Measurements from ENCODE around the gene KISS1R. TPM values are rescaled to one million over a fixed set of nuclear protein-coding genes. Genes with fewer than 3 reads are reported as not detected.

KISS1R gene
- total RNA-seq, result not detected in 2 replicates

DNA sequence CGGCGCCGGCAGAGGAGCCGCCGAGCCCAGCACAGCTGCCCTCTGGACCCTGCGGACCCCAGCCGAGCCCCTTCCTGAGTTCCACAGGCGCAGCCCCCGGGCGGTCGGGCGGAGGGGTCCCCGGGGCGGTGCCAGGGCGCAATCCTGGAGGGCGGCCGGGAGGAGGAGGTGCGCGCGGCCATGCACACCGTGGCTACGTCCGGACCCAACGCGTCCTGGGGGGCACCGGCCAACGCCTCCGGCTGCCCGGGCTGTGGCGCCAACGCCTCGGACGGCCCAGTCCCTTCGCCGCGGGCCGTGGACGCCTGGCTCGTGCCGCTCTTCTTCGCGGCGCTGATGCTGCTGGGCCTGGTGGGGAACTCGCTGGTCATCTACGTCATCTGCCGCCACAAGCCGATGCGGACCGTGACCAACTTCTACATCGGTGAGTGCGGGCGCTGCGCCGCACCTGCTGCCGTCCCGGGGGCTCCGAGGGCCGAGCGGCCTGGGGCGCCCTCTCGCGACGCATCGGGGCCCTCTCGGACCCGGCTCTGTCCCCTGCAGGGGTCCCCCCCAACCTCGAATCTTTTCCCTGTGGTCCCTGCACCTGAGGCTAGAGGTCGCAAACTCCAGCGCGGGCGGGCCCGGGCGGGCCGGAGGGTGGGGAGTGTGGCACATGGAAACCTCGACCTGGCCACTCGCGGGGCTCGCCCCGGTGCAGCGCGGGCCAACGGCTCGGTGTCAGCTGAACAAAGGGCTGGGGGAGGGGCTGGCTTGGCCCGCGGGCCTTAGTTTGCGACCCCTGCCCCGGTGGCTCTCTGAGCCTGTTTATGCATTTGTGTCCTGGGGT lies at the start of gene KISS1R:
Gene KISS1R, plus strand, starts transcription at position 11 of the 829 bp plus-strand sequence. Its CDS starts 170 bp downstream, at position 181.

DNA sequence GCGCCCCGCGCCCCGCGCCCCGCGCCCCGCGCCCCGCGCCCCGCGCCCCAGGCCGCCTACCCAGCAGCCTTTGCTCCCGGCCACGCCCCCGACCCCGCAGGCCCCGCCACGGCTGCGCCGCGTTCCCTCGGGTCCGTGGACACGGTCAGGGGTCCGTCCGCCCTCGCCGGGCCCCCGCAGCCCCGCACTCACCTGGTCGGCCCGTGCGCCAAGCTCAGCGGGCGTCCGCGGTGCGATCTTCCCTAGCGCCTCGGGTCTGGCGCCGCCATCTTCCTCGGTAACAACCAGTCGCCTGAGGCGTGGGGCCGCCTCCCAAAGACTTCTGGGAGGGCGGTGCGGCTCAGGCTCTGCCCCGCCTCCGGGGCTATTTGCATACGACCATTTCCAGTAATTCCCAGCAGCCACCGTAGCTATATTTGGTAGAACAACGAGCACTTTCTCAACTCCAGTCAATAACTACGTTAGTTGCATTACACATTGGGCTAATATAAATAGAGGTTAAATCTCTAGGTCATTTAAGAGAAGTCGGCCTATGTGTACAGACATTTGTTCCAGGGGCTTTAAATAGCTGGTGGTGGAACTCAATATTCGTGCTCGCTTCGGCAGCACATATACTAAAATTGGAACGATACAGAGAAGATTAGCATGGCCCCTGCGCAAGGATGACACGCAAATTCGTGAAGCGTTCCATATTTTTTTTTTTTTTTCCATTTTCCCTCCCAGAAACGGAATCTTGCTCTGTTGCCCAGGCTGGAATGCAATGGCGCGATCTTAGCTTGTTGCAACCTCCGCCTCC lies 24.0 kb upstream of the KISS1R start, which contains the start of the genes MED16 and RNU6-9:
Gene MED16, minus strand, starts transcription at position 294 of the 796 bp plus-strand sequence. CDS start 2,056 bp downstream, outside the sequence.
Gene RNU6-9, plus strand, starts transcription at position 591 of the 796 bp plus-strand sequence.

DNA sequence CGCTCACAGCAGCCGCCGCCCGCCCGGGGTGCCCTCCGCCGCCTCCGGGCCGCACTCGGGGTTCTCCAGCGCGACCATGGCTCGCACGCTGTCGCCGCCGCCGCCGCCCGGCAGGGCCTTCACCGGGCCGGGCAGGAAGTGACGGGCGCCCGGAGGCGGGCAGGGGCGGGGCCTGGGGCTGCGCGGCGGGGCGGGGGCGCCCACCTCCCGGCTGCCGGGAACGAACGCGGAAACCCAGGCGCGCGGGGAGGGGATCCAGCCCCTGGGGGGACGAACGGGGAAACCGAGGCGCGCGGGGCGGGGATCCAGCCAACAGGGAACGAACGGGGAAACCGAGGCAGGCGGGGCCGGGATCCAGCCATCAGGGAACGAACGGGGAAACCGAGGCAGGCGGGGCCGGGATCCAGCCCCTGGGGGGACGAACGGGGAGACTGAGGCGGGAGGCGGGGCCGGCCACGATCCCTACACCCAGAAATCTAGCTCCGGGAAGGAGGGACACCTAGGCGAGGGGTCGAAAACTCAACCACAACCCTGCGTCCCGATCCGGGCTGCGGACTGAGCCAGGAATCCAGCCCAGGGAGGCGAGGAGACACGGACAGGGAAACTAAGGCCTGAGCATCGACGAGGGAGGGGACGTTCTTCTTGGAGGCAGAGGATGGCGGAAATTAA lies 3.9 kb upstream of the KISS1R start, which contains the start of gene R3HDM4:
Gene R3HDM4, minus strand, starts transcription at position 140 of the 669 bp plus-strand sequence. Its CDS starts 62 bp downstream, at position 78.

DNA sequence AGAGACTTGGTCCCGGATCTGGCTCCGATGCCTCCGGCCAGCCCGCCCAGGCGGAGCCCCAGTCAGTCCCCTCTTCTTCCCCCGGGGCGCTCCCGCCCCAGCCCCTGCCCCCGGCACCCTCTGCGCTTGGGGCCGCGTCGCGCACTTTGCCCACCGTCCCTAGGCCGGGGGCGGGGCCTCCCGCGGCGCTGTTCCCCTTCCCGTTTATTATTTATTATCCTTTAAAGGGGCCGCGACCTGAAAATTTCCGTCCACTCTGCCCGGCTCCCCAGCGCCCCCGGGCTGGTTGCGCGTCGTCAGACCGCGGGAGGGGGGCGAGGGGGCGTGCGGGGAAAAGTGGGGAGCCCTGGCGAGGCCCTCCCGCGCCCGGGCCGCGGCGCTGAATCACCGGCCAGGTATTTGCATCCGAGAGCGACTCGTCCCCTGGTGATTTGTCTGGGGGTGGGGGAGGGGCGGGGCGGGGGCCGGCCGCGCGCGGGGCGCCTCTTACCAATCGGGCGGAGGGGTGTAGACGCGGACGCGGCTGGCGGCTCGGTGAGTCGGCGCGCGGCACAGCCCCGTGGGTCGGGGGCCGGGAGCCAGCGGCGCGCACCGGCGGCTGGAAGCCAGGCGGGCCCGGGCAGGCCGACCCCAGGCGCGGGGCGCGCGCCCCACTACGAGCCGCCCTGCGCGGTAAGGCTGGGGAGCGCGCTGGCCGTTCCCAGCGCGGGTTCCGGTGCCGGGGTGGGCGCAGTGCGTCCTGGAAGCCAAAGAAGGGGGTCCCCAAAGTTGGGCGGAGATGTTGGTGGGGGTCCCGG lies 8.6 kb downstream of the KISS1R start, which contains the start of gene ARID3A:
Gene ARID3A, plus strand, starts transcription at position 510 of the 797 bp plus-strand sequence. CDS start 3,494 bp downstream, outside the sequence.

Other genes with a start within 250 kb of the KISS1R start
- gene FSTL3, start 240.9 kb upstream of the KISS1R start, total RNA-seq, result 103 and 104 TPM in 2 replicates
- gene PRSS57, start 221.9 kb upstream of the KISS1R start, total RNA-seq, result not detected in 2 replicates
- gene PALM, start 208.4 kb upstream of the KISS1R start, total RNA-seq, result 5.9 and 6.9 TPM in 2 replicates
- not detected in 2 replicates for gene MISP, start 166.2 kb upstream of the KISS1R start, total RNA-seq
- 303 and 434 TPM in 2 replicates for gene PTBP1, start 119.9 kb upstream of the KISS1R start, total RNA-seq
- gene PLPPR3, start 95.4 kb upstream of the KISS1R start, total RNA-seq, result 0.25 TPM in 1 of 2 replicates, not detected in the other
- not detected in 2 replicates for gene AZU1, start 89.5 kb upstream of the KISS1R start, total RNA-seq
- not detected in 2 replicates for gene PRTN3, start 76.3 kb upstream of the KISS1R start, total RNA-seq
- not detected in 2 replicates for gene ELANE, start 65.0 kb upstream of the KISS1R start, total RNA-seq
- gene CFD, start 57.7 kb upstream of the KISS1R start, total RNA-seq, result 0.40 and 1.4 TPM in 2 replicates
- gene MED16, start 24.1 kb upstream of the KISS1R start, total RNA-seq, result 50.0 and 62.7 TPM in 2 replicates
- not detected in 2 replicates for gene RNU6-9, start 23.8 kb upstream of the KISS1R start, total RNA-seq
- 35.4 and 39.2 TPM in 2 replicates for gene R3HDM4, start 4.1 kb upstream of the KISS1R start, total RNA-seq
- 4.6 and 6.9 TPM in 2 replicates for gene ARID3A, start 8.7 kb downstream of the KISS1R start, total RNA-seq
- gene WDR18, start 67.0 kb downstream of the KISS1R start, total RNA-seq, result 69.5 and 80.6 TPM in 2 replicates
- gene GRIN3B, start 83.1 kb downstream of the KISS1R start, total RNA-seq, result 0.53 and 2.6 TPM in 2 replicates
- gene TMEM259, start 103.8 kb downstream of the KISS1R start, total RNA-seq, result 144 and 147 TPM in 2 replicates
- gene RNU6-2, start 104.2 kb downstream of the KISS1R start, total RNA-seq, result not detected in 2 replicates
- gene CNN2, start 109.3 kb downstream of the KISS1R start, total RNA-seq, result 166 and 189 TPM in 2 replicates
- 6.1 and 13.3 TPM in 2 replicates for gene ABCA7, start 122.8 kb downstream of the KISS1R start, total RNA-seq
- 43.0 and 45.8 TPM in 2 replicates for gene ARHGAP45, start 149.8 kb downstream of the KISS1R start, total RNA-seq
- 352 and 370 TPM in 2 replicates for gene POLR2E, start 178.0 kb downstream of the KISS1R start, total RNA-seq
- 881 and 907 TPM in 2 replicates for gene GPX4, start 186.7 kb downstream of the KISS1R start, total RNA-seq